GM12801 (cell line): ENCODE data around the gene CBFA2T3.

Experiments
- TF ChIP-seq, protein P1 (sequence below): IDR thresholded peaks from one replicate; pipeline ENCODE4 v1.5.1; 2011; ENCODE audit warnings: control low read depth; ENCODE audit not compliant: insufficient read length; ENCODE audit errors: extremely low read depth

Gene CBFA2T3

DNA sequence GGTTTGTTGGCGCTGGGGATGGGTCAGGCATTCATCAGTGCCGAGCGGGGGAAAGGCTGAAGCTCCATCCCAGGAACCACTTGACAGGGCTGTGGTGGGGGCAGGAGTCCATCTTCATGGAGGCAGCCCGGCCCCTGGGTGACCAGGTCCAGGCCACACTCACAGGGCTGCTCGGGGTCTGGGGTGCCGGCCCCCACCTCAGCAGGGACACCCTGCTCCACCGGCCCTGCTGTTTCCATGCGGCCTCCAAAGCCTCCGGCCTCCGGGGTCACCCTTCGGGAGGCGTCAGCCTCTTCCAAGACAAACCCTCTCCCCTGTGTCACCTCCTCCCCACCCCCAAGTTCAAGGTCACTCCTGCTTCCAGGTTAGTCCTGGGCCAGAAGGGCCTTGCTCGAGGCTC is 142.3 kb downstream of the CBFA2T3 start:
- TF ChIP-seq, protein P1, sequence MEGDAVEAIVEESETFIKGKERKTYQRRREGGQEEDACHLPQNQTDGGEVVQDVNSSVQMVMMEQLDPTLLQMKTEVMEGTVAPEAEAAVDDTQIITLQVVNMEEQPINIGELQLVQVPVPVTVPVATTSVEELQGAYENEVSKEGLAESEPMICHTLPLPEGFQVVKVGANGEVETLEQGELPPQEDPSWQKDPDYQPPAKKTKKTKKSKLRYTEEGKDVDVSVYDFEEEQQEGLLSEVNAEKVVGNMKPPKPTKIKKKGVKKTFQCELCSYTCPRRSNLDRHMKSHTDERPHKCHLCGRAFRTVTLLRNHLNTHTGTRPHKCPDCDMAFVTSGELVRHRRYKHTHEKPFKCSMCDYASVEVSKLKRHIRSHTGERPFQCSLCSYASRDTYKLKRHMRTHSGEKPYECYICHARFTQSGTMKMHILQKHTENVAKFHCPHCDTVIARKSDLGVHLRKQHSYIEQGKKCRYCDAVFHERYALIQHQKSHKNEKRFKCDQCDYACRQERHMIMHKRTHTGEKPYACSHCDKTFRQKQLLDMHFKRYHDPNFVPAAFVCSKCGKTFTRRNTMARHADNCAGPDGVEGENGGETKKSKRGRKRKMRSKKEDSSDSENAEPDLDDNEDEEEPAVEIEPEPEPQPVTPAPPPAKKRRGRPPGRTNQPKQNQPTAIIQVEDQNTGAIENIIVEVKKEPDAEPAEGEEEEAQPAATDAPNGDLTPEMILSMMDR = no peak

DNA sequence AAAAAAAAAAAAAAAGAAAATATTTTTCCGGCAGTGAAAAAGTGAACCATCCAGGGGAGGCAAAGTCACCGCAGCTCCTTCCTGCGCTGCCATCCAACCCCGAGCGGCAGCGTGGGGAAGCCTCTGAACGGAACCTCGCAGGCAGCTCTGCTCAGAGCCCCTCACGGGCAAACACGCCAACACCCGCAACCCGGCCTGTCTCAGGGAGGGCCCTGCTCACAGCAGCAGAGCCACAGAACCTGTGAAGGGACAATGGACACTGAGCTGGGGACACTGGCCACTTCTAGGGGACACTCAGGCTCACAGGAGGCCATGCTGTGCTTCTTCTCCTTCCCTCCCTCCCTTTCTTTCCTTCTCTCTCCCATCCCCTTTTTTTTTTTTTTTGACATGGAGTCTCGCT is 143.9 kb downstream of the CBFA2T3 start:
- TF ChIP-seq, protein P1 = no peak

DNA sequence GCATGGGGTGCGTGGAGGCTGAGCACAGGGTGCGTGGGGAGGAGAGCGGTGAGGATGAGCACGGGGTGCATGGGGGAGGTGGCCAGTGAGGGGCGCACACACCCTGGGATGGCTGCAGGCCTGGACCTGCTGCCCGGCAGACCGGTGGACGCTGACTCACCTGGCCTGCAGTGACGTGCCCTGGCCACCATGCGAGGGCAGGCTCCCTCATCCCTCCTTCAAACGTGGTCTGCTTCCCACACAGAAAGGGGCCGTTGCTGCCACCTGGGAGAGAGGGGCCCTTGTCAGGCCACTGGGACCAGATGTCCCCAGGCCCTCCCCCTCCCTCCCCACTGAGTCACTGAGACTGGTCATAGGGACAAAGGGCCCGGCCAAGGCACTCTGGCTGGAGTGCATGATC is 145.2 kb downstream of the CBFA2T3 start:
- TF ChIP-seq, protein P1 = no peak

DNA sequence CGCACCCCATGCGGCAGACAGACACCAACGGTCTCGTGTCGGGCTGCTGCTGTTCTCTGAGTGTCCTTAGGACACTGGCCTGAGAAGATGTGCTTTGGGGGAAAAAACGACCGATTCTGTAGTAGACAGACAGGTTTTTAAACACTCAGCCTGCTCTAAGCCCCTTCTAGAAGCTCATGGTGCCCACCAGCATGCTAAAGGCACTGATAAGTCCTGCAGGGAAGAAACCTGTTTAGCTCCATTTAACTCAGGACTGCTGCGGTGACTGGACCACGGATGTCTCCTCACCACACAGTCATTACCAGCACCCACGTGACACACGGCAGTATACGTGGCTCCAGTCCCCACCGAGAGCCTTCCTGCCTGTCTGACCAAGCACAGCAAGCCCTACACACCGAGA is 146.2 kb downstream of the CBFA2T3 start:
- TF ChIP-seq, protein P1 = no peak

DNA sequence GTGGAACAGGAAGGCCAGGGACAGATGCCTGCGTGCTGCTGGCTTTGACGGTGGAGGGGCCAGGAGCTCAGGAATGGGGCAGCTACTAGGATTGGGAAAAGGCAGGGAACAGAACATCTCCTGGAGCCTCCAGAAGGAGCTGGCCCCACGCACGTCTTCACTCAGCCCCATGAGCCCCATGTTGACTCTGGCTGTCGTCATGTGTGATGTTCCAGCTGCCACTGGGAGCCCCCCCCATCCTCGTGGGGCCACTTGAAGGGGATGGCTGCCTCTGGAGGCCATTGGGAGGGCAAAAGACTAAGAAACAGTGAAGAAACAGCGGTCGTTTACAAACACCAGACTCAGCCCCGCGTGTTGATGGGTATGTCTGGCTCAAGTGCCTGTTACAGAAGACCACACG is 146.7 kb downstream of the CBFA2T3 start:
- TF ChIP-seq, protein P1 = no peak

DNA sequence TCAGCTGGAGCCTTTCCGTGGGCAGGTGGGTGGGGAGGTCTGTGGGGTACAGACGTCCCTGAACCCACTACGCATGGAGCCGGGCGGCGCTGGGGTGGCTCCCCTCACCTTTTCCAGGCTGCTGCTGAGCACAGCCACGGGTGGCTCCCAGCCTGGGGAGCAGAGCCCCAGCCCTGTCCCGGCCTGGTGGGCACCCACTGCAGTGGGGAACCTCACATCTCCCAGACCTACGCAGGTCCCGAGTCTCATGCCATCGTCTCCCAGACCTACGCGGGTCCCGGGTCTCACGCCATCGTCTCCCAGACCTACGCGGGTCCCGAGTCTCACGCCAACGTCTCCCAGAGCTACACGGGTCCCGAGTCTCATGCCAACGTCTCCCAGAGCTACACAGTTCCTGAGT is 148.3 kb downstream of the CBFA2T3 start:
- TF ChIP-seq, protein P1 = no peak

DNA sequence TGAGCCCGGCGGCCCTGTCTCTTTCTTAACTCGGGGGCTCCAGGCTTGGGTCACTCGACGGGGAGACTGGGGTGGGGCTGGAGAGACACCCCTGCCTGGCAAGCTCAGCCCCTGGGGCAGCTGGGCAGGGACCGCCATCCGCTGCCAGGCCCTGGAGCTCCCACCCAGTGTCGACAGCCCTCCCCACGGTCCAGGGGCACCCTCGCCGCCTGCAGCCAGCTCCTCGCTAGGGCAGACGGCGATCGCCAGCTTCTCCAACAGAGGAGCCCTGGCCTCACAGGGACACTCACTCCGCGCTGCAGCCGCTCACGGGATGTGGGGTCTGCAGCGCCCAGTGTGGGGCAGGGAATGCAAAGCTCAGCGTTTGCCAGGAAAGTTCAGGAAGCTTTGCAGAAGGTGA is 149.3 kb downstream of the CBFA2T3 start:
- TF ChIP-seq, protein P1 = no peak

DNA sequence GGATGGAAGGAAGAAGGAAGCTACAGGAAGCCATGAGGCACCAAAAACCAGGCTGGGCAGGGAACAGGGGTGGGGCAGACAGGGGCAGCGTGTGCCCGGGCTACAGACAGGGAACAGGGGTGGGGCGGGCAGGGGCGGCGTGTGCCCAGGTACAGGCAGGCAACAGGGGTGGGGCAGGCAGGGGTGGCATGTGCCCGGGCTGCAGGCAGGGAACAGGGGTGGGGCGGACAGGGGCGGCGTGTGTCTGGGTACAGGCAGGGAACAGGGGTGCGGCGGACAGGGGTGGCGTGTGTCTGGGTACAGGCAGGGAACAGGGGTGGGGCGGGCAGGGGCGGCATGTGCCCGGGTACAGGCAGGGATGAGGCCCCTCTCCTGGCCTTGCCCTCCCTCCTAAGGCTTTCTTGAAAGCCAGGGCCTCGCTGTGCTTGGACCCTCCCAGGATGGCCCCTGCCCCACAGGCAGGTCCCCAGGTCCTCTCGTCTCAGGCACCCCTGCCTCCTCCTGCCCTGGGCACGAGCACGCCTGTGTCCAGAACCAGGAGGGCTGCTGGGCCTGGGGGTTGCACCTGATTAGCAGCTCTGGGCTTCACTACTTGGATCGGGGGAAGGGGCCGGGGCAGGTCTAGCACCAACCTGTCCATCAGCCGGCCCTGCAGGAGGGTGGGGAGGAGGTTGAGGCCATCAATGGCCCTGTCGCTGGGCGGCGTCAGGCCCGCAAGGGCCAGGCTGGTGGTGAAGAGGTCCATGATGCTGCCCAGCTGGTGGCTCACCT is 150.8 kb downstream of the CBFA2T3 start:
- TF ChIP-seq, protein P1 = no peak
